ENCODE data around the gene PDLIM5.

DNA sequence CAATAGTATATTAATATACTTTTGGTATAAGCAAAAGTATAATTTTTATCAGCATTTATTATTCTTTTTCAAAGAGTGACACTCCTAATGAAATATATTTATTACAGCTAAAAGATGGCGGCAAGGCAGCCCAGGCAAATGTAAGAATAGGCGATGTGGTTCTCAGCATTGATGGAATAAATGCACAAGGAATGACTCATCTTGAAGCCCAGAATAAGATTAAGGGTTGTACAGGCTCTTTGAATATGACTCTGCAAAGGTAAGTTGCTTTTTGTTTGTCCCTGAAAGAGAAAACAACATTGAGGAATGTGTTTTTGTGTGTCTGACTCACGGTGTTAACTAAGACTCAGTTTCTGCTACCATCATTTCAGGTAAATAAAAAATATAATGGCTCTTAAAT lies 71.9 kb downstream of the PDLIM5 start:
- TF ChIP-seq, protein P1, sequence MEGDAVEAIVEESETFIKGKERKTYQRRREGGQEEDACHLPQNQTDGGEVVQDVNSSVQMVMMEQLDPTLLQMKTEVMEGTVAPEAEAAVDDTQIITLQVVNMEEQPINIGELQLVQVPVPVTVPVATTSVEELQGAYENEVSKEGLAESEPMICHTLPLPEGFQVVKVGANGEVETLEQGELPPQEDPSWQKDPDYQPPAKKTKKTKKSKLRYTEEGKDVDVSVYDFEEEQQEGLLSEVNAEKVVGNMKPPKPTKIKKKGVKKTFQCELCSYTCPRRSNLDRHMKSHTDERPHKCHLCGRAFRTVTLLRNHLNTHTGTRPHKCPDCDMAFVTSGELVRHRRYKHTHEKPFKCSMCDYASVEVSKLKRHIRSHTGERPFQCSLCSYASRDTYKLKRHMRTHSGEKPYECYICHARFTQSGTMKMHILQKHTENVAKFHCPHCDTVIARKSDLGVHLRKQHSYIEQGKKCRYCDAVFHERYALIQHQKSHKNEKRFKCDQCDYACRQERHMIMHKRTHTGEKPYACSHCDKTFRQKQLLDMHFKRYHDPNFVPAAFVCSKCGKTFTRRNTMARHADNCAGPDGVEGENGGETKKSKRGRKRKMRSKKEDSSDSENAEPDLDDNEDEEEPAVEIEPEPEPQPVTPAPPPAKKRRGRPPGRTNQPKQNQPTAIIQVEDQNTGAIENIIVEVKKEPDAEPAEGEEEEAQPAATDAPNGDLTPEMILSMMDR (IDR thresholded peaks at IDR 0.05) = no peak
- no peak for TF ChIP-seq POLR2A (IDR thresholded peaks at IDR 0.05)
- no peak for TF ChIP-seq POLR2AphosphoS5 (IDR thresholded peaks at IDR 0.05)
- no peak for TF ChIP-seq EP300 (IDR thresholded peaks at IDR 0.05; ENCODE audit: low read depth)

Measured in transverse colon (tissue), 4 donors.